ENCODE results near the gene ITGB1. TPM values are rescaled to one million over a fixed set of nuclear protein-coding genes. Genes with fewer than 3 reads are reported as not detected.

The ITGB1 gene
- total RNA-seq, 2 experiments from 2014 or later, result 43.2 to 48.9 TPM

DNA sequence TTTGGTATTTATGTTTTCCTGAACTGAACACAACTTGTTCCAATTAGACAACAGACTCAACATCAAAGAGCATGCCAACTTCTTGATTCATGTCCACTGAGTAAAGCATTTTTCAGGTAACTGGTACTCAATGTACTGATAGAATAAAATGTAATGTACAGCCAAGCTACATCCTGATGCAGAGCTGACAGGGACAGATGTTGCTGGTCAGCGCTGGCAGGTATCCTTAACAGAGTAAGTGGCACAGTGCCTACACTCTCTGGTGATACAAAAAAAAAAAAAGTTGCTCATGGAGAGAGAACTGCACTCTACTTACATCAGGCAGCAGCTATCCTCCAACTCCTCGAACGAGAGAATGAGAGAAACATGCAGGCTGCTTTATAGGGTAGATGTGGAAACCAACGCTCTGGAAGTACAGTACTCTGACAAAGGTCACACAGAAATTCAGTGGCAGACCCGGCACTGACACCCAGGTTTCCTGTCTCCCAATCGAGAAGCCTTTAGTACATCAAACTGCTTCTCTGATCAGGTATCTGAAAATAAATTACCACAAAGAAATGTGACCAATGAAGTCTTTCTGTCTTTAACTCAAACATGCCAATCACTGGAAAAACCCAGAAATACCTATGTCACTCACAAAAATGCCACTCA lies 4.6 kb downstream of the ITGB1 start:
- peaks cover 14% of the 10 kb centered on the region for H3K36me3 Mint-ChIP-seq
- no peak overlapping the region for H3K27ac Mint-ChIP-seq
- H3K4me3 Mint-ChIP-seq, result no peak overlapping the region
- H3K4me1 Mint-ChIP-seq, result peaks cover 57% of the 10 kb centered on the region
- H3K27me3 Mint-ChIP-seq, result no peaks in the 10 kb centered on the region
- DNase-seq, result no peak
- H3K9me3 Mint-ChIP-seq, result no peaks in the 10 kb centered on the region

DNA sequence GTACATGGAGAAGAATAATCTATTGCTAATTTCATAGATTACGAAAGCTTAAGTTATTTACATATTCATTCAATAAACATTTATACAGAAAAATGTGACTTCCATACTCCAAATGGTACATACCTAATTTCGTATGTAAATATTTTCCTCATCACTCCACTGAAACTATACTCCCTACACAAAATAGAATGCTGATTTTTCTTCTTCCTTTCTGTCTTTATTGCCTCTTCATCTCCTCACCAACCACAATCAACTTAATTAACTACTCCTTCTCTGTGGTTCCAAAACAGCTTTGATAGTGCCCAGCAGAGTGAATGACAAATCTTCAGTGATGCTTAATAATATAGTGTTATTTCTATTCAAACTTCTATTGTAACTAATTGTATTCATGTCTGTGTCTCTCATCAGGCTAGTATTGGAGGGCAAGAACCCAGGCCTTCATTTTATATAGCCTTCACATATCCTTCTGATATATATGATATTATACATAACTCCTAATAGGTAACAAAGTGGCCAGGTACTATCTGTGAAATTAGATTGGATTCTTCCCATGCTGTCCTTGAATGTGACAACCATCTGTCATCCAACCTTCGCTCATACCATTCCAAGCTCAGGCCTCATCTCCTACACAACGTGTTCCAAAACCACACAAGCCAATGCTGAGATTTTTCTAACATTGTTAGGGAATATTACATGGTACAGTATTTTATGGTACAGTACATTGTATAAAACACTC lies 5.3 kb downstream of the ITGB1 start:
- peaks cover 14% of the 10 kb centered on the region for H3K36me3 Mint-ChIP-seq
- no peak overlapping the region for H3K27ac Mint-ChIP-seq
- H3K4me1 Mint-ChIP-seq, result peaks cover 61% of the 10 kb centered on the region
- H3K4me3 Mint-ChIP-seq, result no peak overlapping the region
- DNase-seq, result no peak
- H3K27me3 Mint-ChIP-seq, result no peaks in the 10 kb centered on the region
- H3K9me3 Mint-ChIP-seq, result no peaks in the 10 kb centered on the region

DNA sequence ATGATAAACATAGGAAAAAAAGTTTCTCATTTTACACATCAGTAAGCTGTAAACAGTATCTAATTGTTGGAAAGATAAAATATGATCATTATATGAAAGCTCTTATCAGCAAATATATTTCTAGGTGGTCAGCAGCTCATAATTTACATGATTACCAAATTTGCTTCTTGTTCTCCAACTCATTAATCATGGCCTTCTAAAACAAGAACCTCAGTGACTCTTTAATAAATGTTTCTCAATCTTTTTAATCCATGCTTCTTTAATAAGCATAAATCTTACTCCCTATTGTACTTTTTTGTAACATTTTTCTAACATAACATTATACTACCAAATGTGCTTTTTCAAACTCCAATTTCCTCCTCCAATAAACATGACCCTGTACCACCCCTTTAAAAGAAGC lies 5.9 kb downstream of the ITGB1 start:
- Mint-ChIP-seq H3K27me3 (no peaks in the 10 kb centered on the region), H3K36me3 (peaks cover 14% of the 10 kb centered on the region), H3K27ac (no peak overlapping the region), H3K9me3 (no peaks in the 10 kb centered on the region), H3K4me3 (no peak overlapping the region), H3K4me1 (peaks cover 61% of the 10 kb centered on the region)
- DNase-seq, result no peak

DNA sequence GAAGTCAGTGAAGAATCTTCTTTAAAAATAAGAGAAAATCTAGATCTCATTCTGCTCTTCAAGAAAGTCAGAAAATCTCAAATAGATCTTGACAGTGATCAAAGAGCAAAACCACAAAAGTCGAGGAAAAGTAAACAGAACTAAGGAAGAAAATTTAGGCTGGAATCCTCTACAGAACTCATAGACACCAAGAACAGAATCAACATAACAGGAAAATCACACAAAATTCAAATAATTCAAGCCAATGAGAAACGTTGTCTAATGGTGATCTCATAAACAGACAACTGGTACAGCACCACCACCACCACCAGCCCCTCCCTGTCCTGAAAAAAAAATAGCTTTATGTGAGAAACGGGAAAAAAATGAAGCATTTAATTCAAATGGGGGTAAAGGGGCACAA lies 6.9 kb downstream of the ITGB1 start:
- DNase-seq, result no peak
- Mint-ChIP-seq H3K9me3 (no peaks in the 10 kb centered on the region), H3K27ac (peak overlapping the region; percentile 21), H3K27me3 (no peaks in the 10 kb centered on the region), H3K36me3 (peaks cover 16% of the 10 kb centered on the region), H3K4me1 (peaks cover 57% of the 10 kb centered on the region), H3K4me3 (no peak overlapping the region)

DNA sequence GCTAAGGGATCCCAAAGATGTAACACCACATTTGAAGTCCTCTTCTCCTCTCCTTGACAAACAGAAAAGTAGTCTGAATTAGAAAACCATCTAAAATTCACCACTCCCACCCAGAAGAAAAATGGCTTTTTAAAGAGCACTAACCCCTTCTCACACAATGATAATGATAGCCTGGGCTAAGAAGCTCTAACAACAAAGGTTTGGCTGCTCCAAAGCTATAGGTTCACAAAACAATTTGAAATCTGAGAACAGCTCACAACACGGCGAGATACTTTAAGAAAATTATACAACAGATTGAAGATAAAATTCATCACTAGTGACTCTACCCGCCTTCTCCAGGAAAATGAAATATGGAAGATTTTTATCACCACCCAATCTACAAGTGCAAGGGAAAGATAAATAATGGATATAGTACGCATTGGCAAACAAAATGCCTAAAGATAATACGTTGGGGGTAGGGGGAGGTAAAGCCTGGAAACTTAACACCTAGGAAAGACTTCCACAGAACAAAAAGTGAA lies 7.4 kb downstream of the ITGB1 start:
- no peaks in the 10 kb centered on the region for H3K27me3 Mint-ChIP-seq
- no peak overlapping the region for H3K4me3 Mint-ChIP-seq
- H3K4me1 Mint-ChIP-seq, result peaks cover 54% of the 10 kb centered on the region
- H3K9me3 Mint-ChIP-seq, result no peaks in the 10 kb centered on the region
- peaks cover 17% of the 10 kb centered on the region for H3K36me3 Mint-ChIP-seq
- DNase-seq, result no peak
- no peak overlapping the region for H3K27ac Mint-ChIP-seq

DNA sequence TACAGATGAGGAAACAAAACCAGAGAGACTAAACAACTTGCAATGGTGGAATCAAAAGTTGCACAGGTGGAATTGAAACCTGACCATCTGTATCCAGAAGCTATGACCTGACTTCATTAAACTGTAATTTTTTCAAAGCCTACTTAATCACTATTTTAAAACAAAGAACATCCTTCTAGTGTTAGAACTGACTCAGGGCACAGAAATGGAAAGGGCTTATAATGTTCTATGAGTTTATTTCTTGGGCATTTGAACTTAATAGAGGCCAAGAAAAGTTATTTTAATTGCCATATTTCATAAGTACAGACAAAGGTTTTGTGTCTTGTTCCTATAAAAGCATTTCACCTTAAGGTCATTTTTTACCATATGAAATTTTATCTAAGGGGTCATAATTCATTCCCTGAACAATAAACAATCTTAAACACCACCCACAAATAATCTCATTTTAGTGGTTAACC lies 8.8 kb downstream of the ITGB1 start:
- Mint-ChIP-seq H3K27me3 (no peaks in the 10 kb centered on the region), H3K36me3 (peaks cover 17% of the 10 kb centered on the region)

DNA sequence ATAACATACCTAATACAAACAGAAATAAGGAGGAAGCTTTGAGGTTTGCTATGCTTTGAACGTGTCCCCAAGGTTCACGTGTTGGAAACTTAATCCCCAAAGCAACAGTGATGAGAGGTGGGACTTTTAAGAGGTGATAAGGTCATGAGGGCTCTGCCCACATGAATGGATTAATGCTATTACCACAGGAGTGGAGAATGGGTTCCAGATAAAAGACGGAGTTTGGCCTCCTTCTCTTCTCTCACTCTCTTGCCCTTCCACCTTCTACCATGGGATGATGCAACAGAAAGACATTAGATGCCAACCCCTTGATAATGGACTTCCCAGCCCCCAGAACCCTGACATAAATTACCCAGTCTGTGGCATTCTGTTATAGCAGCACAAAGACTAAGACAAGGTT lies 9.6 kb downstream of the ITGB1 start:
- DNase-seq, result no peak
- Mint-ChIP-seq H3K36me3 (peaks cover 19% of the 10 kb centered on the region), H3K4me1 (peaks cover 37% of the 10 kb centered on the region), H3K27me3 (no peaks in the 10 kb centered on the region), H3K4me3 (no peak overlapping the region), H3K27ac (no peak overlapping the region), H3K9me3 (no peaks in the 10 kb centered on the region)

More for the DNA sequence above, 8.8 kb downstream of the ITGB1 start:
- Mint-ChIP-seq H3K4me3 (no peak overlapping the region), H3K4me1 (peaks cover 44% of the 10 kb centered on the region), H3K9me3 (no peaks in the 10 kb centered on the region), H3K27ac (no peak overlapping the region)
- no peak for DNase-seq

DNA sequence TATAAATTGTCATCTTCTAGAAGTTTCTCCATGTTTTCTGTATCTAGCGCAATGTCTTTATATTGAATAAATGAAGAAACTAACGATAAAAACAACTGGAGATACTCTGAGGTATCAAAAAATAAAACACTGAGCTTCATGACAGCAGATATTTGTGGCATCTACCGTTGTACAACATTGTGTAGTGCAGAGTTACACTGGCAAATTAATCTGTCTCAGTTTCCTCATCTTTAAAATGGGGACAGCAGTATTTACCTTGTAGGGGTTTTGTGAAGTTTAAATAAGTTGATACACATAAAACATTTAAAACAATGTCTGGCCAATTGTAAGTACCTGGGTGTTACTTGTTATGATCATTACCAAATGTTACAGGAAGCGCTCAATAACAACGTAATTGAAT lies 10.4 kb downstream of the ITGB1 start:
- Mint-ChIP-seq H3K9me3 (no peaks in the 10 kb centered on the region), H3K4me1 (peaks cover 32% of the 10 kb centered on the region), H3K27me3 (no peaks in the 10 kb centered on the region), H3K36me3 (peaks cover 22% of the 10 kb centered on the region), H3K4me3 (no peak overlapping the region), H3K27ac (no peak overlapping the region)
- DNase-seq, result no peak

GRCh38 chr10:32946108-32946507 lies 11.9 kb downstream of the ITGB1 start:
- H3K27me3 Mint-ChIP-seq, result no peaks in the 10 kb centered on the region
- H3K9me3 Mint-ChIP-seq, result no peaks in the 10 kb centered on the region
- H3K36me3 Mint-ChIP-seq, result peaks cover 21% of the 10 kb centered on the region
- no peak for DNase-seq
- no peak overlapping the region for H3K4me3 Mint-ChIP-seq
- H3K4me1 Mint-ChIP-seq, result peaks cover 31% of the 10 kb centered on the region
- H3K27ac Mint-ChIP-seq, result no peak overlapping the region

DNA sequence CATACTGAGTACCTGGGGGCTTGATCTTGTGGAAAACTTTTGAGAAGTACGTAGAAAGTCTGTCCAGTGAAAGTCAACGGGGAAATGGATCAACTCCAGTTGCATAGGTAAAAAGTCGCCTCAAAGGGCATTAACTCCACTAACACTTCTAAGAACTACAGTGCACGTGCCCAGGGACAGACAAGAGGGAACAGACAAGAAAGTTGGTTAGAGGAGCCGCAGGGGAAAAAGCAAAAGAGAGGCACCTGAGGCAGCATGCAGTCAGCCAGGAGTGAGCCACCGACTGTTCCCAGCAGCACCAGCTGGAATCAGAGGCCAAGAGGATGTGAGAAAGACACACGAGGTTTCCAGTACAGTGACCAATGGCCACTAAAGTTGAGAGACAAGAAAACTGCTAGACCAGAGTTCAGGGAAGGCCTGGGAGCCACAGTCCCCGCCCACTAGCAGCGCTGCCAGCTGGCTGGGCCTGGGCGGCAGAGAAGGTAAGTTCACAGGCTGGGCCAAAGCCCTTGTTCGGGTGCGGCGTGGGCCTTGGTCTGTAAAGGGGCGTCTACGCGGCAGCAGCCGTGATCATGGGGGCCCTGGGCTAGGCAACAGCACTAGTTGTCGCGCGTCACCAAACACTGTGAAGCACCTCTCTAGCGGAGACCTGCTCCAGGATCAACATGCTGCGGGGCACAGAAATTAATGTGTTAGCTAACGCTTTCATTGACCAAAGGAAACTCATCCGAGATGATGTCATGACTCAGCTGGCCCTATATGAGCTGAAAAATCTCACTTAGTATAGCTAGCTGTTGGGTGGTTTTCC lies 14.0 kb downstream of the ITGB1 start:
- DNase-seq, result no peak
- no peak overlapping the region for H3K27ac Mint-ChIP-seq
- no peaks in the 10 kb centered on the region for H3K9me3 Mint-ChIP-seq
- peaks cover 29% of the 10 kb centered on the region for H3K4me1 Mint-ChIP-seq
- no peak overlapping the region for H3K4me3 Mint-ChIP-seq
- no peaks in the 10 kb centered on the region for H3K27me3 Mint-ChIP-seq
- H3K36me3 Mint-ChIP-seq, result peaks cover 11% of the 10 kb centered on the region

DNA sequence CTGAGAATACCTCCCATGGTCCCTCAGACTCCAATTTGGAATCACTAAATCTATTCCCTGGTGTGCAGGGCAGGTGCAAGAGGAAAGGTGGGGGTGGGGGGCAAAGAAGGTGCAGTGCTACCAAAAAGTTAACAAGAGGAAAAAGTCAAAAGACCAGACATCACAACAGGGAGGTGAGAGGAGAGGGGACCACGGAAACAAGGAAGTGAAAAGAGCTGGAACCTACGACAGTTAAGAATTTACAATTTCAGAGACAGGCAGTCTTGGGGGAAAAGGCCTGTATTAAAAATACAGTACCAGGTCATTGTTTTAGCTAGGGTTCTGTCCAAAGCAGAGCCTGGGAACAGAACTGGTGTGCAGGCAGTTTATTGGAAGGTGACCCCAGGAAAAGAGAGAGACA lies 14.6 kb downstream of the ITGB1 start:
- no peak for DNase-seq
- Mint-ChIP-seq H3K27me3 (no peaks in the 10 kb centered on the region), H3K27ac (no peak overlapping the region), H3K36me3 (peaks cover 11% of the 10 kb centered on the region), H3K9me3 (no peaks in the 10 kb centered on the region), H3K4me1 (peaks cover 30% of the 10 kb centered on the region), H3K4me3 (no peak overlapping the region)

GRCh38 chr10:32942081-32942480 lies 15.9 kb downstream of the ITGB1 start:
- H3K27ac Mint-ChIP-seq, result no peak overlapping the region
- no peaks in the 10 kb centered on the region for H3K9me3 Mint-ChIP-seq
- H3K36me3 Mint-ChIP-seq, result peaks cover 11% of the 10 kb centered on the region
- H3K4me1 Mint-ChIP-seq, result peaks cover 28% of the 10 kb centered on the region
- no peak for DNase-seq
- H3K27me3 Mint-ChIP-seq, result no peaks in the 10 kb centered on the region
- H3K4me3 Mint-ChIP-seq, result no peak overlapping the region

- peaks cover 28% of the 10 kb centered on the region for H3K4me1 Mint-ChIP-seq
- no peak overlapping the region for H3K4me3 Mint-ChIP-seq
- no peaks in the 10 kb centered on the region for H3K9me3 Mint-ChIP-seq
Measured at GRCh38 chr10:32941357-32941756, 16.7 kb downstream of the ITGB1 start.

GRCh38 chr10:32940321-32941301 lies 17.4 kb downstream of the ITGB1 start:
- H3K4me1 Mint-ChIP-seq, result peaks cover 28% of the 10 kb centered on the region
- peaks cover 11% of the 10 kb centered on the region for H3K36me3 Mint-ChIP-seq
- H3K4me3 Mint-ChIP-seq, result no peak overlapping the region

More at GRCh38 chr10:32941357-32941756, 16.7 kb downstream of the ITGB1 start:
- Mint-ChIP-seq H3K27me3 (no peaks in the 10 kb centered on the region), H3K27ac (no peak overlapping the region), H3K36me3 (peaks cover 11% of the 10 kb centered on the region)
- DNase-seq, result no peak

More at GRCh38 chr10:32940321-32941301, 17.4 kb downstream of the ITGB1 start:
- Mint-ChIP-seq H3K9me3 (no peaks in the 10 kb centered on the region), H3K27ac (no peak overlapping the region), H3K27me3 (no peaks in the 10 kb centered on the region)
- no peak for DNase-seq
